DOHH2 (cell line): ENCODE results near the gene PDE4B.

ENCODE experiments used
- EZH2phosphoT487 ChIP-seq: fragments of 200-600 bp; sonication (generic); IDR thresholded peaks from 2 replicates; pipeline ENCODE4 v1.6.1; 2017; ENCODE audit warnings: borderline replicate concordance, mild to moderate bottlenecking, antibody characterized with exemption, low read length, moderate library complexity, mixed read lengths
- TF ChIP-seq, protein P1 (sequence below): fragments of 200-600 bp; sonication (generic); IDR thresholded peaks from one replicate; pipeline ENCODE4 v1.5.1; 2014; ENCODE audit warnings: antibody characterized with exemption, mild to moderate bottlenecking, low read depth, low read length; ENCODE audit not compliant: poor library complexity, severe bottlenecking

DNA sequence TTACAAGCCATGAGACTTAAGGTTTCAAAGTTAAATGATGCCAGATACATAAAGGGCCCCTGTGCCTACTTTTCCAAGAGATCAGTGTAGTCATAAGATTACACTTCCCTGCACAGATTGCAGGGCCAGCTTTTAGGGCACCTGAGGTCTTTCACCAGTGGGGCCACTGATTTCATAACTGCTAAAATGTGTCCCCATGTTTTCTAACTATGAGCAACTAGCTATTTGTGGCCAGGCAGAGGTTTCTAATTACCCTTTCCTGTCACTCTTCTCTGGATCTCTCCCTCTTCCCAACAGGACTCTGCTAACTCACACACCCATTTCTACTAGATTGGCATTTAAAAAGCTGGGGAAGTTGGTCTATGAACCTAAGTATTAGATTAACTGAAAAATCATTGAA, 534.2 kb downstream of the PDE4B start:
- TF ChIP-seq, protein P1, sequence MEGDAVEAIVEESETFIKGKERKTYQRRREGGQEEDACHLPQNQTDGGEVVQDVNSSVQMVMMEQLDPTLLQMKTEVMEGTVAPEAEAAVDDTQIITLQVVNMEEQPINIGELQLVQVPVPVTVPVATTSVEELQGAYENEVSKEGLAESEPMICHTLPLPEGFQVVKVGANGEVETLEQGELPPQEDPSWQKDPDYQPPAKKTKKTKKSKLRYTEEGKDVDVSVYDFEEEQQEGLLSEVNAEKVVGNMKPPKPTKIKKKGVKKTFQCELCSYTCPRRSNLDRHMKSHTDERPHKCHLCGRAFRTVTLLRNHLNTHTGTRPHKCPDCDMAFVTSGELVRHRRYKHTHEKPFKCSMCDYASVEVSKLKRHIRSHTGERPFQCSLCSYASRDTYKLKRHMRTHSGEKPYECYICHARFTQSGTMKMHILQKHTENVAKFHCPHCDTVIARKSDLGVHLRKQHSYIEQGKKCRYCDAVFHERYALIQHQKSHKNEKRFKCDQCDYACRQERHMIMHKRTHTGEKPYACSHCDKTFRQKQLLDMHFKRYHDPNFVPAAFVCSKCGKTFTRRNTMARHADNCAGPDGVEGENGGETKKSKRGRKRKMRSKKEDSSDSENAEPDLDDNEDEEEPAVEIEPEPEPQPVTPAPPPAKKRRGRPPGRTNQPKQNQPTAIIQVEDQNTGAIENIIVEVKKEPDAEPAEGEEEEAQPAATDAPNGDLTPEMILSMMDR, result no peak
- TF ChIP-seq EZH2phosphoT487, result no peak
